HG03571 (cell line): ENCODE data around the gene ADPRHL1.

Source experiments
- ATAC-seq: cut with Tn5 transposase; IDR thresholded peaks from one replicate; pipeline ENCODE4 v1.9.1; 2021; ENCODE audit not compliant: unreplicated experiment

Gene ADPRHL1

GRCh38 chr13:113433391-113433916 lies 19.8 kb downstream of the ADPRHL1 start:
- no peak for ATAC-seq

DNA sequence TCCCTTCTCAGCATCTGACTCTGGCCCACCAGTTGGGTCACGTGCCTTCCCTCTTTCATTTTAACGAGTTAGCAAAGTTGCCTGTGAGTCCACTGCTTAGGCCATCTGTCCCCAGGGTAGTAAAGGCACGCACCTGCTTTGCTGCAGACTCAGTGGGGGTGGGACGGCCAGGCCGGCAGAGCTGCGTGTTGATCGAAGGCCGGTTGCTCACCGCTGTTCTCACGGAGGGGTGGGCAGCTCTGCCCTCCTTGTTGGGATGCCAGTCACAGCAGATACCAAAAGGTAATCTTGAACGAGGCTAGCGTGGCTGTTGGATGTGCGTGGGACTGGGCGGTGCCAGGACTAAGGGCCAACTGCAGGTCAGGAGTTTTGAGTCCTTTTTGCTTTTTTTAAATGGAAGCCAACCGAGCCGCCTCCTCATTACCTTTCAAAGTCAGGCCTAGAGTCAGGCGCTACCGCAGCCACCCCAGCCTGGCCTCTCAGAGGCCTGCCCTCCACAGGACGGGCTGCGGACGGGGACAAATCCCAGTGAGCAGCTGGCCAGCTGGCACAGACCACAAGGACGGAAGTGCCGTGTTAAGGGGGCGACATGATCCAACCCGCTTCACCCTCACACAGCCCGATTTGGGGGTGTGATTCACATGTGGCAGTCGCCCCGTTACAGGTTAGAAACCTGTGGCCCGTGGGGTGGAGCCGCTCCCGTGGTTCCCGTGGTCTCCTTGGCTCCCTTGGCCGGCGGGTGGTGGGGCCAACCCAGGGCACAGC lies 20.6 kb downstream of the ADPRHL1 start:
- ATAC-seq: no peak

DNA sequence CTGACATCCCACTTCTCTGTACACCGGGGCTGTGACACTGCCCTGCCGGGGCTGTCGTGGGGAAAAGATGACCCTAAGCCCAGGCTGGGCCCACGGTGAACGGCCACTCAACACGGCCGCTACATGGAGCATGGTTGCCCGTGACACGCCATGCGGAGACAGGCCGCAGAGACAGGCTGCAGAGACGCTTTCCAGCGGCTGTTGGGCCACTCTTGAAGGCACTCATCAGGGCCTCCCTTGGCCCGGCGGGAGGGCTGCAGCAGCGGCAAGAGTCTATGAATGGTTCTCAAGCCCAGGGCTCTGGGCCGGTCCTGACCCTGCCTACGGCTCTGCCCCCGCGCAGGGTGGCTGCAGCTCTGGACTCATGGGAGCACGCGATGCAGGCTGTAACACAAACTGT lies 22.1 kb downstream of the ADPRHL1 start:
- ATAC-seq: no peak

DNA sequence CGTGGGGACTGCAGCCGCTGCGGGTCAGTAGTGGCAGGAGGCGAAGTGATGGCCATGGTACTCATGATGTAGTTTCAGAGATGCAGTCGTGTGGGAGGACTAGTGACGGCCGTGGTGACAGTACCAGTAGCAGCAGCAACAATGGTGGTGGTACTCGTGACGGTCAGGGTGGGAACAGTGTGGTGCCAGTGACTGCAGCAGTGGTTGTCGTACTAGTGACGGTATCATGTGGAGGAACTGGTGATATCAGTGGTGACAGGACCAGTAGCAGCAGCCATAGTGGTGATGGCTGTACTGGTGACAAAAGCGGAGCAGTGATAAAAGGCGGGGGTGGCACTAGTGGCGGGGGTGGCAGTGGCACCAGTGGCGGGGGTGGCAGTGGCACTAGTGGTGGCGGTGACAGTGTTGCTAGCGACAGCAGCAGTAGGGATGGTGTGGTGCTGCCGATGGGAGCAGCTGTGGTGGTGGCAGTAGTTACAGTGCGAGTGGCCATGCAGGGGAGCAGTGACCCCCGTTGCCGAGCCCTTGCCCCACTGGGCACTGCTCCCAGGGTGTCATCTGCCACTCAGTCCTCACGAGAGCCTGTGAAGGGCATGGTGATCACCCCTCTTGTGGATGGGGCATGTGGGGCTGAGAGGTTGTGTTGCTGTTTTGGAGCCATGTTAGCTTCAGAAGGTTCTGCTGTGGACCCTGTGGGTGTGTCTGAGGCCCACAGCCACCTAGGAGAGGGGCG lies 22.7 kb downstream of the ADPRHL1 start:
- ATAC-seq: no peak

- no peak for ATAC-seq
These were observed 23.7 kb downstream of the ADPRHL1 start for GRCh38 chr13:113429608-113429985.

GRCh38 chr13:113428871-113429607 lies 24.2 kb downstream of the ADPRHL1 start:
- no peak for ATAC-seq

- no peak for ATAC-seq
These were observed 24.8 kb downstream of the ADPRHL1 start for GRCh38 chr13:113428469-113428865.

GRCh38 chr13:113427562-113428468 lies 25.5 kb downstream of the ADPRHL1 start:
- ATAC-seq: no peak

DNA sequence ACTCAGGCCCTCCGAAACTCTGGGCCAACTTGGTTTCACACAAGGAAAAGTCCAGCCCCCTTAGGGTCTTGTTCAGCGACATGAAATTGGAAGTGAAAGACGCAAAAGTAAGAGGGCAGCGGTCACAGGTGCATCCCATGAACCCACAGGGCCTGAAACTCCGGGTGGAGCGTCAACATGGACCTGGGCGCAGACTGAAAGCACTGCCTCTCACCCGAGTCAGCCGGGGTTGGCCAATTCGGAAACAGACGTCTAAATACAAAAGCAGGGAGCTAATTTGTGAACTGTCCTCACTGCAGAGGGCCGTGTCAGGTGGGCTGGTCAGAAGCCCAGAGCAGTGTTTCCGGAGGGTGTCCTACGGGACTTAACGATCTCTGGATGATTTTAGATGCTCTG lies 26.7 kb downstream of the ADPRHL1 start:
- no peak for ATAC-seq

- ATAC-seq: no peak
These were observed 27.2 kb downstream of the ADPRHL1 start for GRCh38 chr13:113425941-113426590.

GRCh38 chr13:113423520-113424163 lies 29.6 kb downstream of the ADPRHL1 start:
- ATAC-seq: no peak

DNA sequence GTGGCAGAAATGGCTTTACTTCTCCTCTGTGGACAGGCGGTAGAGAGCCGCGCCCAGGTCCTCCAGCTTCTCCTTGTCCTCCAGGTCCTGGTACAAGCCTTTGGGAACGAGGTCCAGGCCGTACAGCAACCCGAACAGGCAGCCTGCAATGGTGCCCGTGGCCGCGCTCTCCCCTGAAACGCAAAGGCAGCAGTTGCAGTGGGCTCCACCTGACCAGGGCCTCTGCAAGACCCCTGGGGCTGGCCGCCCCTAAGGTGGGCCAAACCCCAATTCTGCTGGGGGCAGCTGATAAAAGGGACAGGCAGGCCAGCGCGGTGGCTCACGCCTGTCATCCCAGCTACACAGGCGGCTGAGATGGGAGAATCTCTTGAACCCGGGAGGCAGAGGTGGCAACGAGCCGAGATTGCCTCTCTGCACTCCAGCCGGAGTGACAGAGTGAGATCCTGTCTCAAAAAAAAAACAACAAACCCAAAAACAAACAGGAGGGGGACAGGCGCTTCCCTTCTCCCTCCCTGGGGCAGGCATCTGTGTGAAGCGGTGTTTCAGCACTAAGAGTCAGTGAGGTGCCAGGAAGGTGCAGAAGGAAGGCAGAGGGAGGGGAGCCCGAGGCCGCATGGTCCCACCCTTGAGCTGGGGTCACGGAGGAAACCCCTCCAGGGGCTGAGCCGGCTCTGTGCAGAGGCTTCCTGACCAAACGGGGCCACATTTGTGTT lies 30.3 kb downstream of the ADPRHL1 start:
- no peak for ATAC-seq

GRCh38 chr13:113421673-113422270 lies 31.5 kb downstream of the ADPRHL1 start:
- ATAC-seq: no peak

- no peak for ATAC-seq
These were observed 32.3 kb downstream of the ADPRHL1 start for GRCh38 chr13:113420833-113421600.

GRCh38 chr13:113420232-113420631 lies 33.1 kb downstream of the ADPRHL1 start:
- no peak for ATAC-seq

DNA sequence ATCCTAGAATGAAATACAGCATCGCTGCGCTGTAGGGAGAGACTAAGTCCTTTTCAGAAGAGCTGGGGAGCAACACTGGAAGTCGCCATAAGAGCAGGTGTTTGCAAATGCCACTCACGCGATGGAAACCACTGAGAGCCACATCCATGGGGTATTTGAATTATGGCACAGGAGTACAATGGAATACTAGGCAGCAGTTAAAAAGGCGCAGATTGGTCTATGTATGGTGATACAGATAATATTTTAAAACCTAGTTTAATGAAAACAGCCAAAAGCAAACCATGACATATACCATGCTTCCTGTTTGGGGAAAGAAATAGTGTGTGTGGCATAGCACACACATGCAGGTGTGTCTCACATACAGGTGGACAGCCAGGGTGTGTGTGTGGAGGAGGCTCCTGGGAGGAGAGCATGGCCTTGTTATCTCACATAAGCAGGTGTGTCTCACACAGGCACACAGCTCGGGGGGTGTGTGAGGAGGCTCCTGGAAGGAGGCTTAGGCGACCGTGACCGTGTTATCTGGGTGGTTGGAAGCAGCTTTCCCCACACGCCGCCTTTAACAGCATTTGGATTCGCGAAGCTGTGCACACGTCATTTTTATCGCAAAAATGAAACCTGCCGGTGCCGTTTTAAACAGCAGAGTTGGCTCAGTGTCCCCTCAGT lies 33.6 kb downstream of the ADPRHL1 start:
- ATAC-seq: no peak

DNA sequence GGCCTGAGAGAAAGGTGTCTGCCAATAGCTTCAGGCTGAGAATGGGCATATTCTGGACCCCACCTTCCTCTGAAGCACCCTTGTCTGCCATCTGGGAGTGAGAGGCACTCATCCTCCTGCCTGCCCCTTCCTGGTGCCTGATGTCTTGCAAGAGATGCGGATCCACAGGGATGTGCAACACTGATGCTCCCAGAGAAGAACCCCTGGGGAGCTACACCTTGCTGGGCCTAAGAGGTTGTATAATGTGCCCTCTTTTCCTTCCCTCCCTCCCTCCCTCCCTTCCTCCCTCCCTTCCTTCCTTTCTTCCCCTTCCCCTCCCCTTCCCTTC lies 34.6 kb downstream of the ADPRHL1 start:
- no peak for ATAC-seq
